HT-29 (cell line): Measurements from ENCODE around the gene SLC9A1. TPM values are rescaled to one million over a fixed set of nuclear protein-coding genes. Genes with fewer than 3 reads are reported as not detected.

ENCODE experiments used
- DNase-seq: peaks from one replicate; pipeline ENCODE4 v3.0.0-alpha.2; 2015; ENCODE audit warnings: low spot score
- total RNA-seq: library from RNA; depleted of rRNA; stranded (reverse); fragments of >200 nt; shearing (Covaris generic); gene quantifications from 2 replicates; pipeline ENCODE4 v1.2.3, GENCODE V29; 2014

The SLC9A1 gene
- total RNA-seq, 1 experiment from 2014 or later, result 10.0 TPM

DNA sequence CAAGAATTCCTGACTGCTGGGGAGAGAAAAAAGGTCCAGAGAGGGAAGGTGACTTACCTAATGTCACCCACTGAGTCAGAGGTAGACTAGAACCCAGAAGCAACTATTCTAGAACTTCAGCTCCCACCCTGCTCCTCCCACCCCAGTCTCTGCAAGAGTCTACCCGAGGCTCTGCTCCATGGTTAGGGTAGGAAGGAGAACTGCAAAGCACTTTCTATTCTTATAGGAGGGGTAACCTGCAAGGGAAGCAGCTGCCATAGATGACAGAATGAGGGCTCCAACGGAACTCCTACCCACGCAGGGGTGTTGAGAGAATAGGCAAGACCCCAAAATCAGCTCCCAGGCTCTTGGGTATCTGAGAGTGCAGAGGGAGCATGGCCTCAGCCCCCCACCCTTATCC, 4.3 kb downstream of the SLC9A1 start:
- no peak for DNase-seq

DNA sequence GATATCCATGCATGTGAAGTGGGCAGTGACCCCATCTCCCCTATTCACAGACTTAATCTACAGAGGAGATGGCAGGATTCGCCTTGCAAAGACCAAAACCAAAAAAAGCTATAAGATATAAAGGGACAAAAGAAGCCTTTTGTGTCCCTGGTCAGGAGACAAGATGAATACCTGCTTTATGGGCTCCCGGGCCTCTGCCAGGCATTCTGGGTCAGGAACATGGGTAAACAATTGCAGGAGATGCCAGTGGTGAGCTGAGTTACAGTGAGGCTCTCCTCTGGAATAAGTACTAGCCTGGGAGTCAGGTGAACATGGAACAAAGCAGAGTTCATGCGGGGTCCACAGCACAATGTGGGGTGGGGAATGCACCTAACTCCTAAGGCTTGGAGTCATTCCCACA, 4.7 kb downstream of the SLC9A1 start:
- no peak for DNase-seq

- DNase-seq, result no peak
These were observed 5.2 kb downstream of the SLC9A1 start for GRCh38 chr1:27149762-27150113.

DNA sequence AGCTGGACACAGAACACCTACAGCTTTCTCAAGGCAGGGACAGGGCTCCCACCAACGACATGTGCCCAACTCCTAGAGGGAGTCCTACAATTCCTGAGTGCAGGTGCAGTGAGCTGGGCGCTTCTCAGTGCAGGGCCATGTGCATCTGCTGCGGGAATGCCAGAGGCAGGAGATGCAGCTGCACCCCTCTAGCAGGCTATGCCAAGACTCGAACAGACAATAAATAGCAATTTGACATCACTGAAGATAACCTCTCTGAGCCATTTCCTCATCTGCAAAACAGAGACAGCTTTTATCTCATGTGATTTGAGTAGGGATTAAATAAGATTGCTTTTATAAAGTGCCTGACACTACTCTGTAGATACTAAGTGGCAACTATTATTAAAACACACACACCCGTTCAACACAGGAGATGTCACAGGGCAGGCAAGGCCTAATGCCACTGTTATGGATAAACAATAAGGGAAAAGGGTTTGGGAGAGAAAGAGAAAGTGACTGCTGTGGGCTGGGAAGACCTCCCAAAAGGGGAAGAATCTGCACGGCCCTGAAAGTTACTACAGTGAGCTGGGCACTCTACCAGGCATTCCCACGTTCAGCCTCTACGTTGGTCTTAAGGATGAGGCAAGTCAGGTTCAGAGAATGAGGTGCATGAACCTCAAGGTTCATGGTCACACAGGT, 5.7 kb downstream of the SLC9A1 start:
- no peak for DNase-seq

GRCh38 chr1:27148591-27148990, 6.3 kb downstream of the SLC9A1 start:
- DNase-seq, result no peak

DNA sequence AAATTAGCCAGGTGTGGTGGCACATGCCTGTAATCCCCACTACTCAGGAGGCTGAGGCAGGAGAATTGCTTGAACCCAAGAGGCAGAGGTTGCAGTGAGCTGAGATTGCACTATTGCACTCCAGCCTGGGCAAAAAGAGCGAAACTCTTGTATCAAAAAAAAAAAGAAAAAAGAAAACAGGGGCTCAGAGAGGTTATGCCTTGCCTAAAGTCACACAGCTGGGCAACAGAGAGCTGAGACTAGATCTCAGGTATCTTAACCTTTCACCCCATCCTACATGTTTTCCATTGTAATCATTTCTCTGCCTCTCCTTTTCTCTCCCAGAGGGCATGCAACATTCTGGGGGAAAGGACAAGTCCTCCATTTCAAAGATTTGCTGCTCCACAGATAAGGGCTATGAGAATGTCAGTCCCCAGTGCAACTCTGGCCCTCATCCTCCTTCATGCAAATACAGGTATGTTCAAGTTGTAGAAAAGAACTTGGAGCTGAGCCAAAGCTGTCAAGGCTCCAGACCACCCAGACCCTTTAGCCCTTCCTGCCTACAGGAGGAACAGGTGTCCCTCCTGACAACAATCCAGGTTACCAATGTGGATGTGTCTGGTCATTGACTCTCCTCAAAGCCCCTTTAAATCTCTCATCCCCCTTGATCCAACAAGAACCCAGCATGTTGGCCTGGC, 6.9 kb downstream of the SLC9A1 start:
- no peak for DNase-seq

DNA sequence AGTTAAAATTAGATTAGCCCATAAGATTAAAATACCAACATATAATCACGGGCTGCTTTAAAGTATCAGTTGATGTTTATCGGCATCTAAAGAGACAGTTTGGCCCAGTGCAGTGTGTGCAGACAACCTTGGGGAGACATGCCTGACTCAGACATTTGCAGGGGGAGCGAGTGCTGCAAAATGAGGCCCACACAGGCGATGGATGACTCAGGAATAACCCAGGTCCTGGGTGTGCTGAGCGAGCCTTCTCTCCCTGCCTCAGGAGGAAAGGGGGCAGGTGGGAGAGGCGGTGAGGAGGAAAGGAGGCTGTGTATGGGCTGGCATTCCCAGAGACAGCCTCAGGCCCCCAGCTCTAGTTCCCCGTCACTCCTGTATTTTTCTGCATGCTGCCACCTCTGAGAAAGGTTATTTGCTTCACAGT, 9.0 kb downstream of the SLC9A1 start:
- DNase-seq, result no peak

DNA sequence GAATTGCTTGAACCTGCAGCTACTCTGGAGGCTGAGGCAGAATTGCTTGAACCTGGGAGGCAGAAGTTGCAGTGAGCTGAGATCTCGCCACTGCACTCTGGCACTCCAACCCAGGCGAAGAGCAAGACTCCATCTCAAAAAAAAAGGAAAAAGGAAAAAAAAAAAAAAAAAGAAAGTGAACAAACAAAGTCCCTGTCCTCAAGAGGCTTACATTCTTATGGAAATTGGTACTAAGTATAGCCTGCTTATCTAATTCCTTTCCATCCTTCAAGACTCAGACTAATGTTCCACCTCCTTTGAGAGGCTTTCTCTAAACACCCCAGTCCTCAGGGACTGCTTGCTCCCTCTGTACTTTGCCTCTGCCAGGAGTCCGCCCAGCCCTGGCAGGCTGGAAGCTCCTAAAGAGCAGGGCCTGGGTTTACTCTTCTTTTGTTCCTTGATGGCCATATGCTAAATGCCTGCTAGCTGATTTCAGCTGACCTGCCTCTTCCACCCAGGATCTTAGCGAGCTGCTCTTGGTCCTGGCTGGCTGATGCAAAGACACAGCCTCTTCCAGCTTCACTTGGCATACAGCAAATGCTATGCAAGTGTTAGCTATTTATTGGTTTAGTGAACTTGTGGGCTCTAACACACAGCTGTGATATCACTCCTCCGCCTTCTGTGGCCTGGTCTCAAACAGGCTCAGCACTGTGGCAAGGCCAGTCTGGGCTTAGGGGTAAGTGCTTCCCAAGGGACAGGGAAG, 9.8 kb downstream of the SLC9A1 start:
- no peak for DNase-seq

GRCh38 chr1:27144049-27144748, 10.7 kb downstream of the SLC9A1 start:
- DNase-seq, result peak; percentile 89

- no peak for DNase-seq
These were observed 11.5 kb downstream of the SLC9A1 start for GRCh38 chr1:27143401-27143800.

DNA sequence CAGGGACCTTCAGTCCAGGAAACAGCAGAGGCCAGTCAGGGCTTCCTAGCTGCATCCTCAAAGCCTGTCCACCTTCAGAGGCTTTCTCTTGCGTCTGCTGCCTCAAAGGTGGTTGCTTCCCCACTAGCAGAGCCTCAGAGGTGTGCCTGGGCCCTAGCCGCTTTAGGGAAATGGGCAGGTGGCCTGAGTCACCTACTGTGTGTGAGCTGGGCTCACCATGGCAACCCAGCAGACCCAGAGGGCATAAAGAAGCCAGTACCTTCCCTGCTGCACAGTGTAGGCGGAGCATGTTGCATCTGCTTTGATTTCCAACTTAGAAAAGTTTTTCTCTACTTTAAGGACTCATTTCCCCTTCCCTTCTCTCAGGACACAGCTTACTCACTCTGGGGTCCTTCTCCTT, 12.5 kb downstream of the SLC9A1 start:
- DNase-seq, result peak; percentile 57

GRCh38 chr1:27141266-27142003, 13.5 kb downstream of the SLC9A1 start:
- DNase-seq, result peak; percentile 91

DNA sequence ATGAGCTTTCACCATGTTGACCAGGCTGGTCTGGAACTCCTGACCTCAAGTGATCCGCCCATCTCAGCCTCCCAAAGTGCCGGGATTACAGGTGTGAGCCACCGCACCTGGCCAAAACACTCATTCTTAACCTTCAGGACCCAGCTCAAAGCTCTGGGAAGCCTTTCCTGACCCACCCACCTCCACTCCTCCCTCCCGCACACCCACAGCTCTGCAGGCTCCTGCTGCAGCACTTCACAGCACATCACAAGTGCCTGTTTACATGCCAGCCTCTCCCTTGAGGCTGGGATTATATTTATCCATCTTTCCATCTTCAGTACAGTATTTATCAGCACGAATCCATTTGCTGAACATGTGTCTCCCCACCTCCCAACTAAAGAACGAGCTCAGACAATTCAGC, 14.9 kb downstream of the SLC9A1 start:
- no peak for DNase-seq

GRCh38 chr1:27138927-27139326, 16.0 kb downstream of the SLC9A1 start:
- no peak for DNase-seq

DNA sequence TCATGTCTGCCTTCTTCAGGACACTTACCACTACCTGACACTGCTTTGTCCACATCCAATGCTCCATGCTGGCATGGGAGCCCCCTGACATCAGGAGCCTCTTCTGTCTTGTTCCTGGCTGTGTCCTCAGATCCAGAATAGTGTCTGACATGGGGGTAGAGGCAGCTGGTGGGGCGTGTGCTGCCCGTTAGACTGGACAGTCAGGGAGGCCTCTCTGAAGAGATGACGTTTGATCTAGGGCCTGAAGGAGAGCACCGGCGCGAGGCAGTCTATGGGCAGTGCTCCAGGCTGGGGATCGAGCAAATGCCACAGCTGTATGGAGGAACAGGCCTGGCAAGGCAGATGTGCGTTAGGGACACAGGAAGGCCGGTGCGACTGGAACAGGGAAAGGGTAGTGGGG, 16.6 kb downstream of the SLC9A1 start:
- DNase-seq, result no peak

- no peak for DNase-seq
These were observed 17.3 kb downstream of the SLC9A1 start for GRCh38 chr1:27137544-27138075.

- DNase-seq, result no peak
These were observed 17.9 kb downstream of the SLC9A1 start for GRCh38 chr1:27136998-27137542.

DNA sequence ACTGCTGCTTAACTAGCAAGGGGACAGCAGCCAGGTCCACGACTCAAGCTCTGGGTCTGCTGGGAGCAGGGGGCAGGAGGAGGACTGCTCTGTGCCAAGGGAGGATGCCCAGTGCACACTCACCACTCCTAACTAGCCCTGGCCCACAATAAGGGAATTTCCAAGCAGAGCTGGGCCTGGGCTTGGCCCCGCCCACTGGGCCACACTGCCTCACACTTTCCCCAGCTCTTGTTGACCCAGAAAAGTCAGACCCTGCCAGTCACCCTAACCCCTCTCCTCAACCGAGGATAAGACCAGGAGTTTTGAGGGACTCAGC, 18.7 kb downstream of the SLC9A1 start:
- DNase-seq, result no peak

- no peak for DNase-seq
These were observed 19.2 kb downstream of the SLC9A1 start for GRCh38 chr1:27135541-27136235.

GRCh38 chr1:27133991-27134390, 20.9 kb downstream of the SLC9A1 start:
- no peak for DNase-seq

GRCh38 chr1:27133158-27133557, 21.8 kb downstream of the SLC9A1 start:
- no peak for DNase-seq
